Hematopoietic multipotent progenitor cell treated with erythropoietin and hydrocortisone succinate and interleukin-3 and kit ligand, for 6 days (in vitro differentiated cells): ENCODE data around the gene APCDD1L.

ENCODE experiments used
- DNase-seq: peaks from one replicate; pipeline ENCODE4 v3.0.0-alpha.2; 2015

APCDD1L gene

DNA sequence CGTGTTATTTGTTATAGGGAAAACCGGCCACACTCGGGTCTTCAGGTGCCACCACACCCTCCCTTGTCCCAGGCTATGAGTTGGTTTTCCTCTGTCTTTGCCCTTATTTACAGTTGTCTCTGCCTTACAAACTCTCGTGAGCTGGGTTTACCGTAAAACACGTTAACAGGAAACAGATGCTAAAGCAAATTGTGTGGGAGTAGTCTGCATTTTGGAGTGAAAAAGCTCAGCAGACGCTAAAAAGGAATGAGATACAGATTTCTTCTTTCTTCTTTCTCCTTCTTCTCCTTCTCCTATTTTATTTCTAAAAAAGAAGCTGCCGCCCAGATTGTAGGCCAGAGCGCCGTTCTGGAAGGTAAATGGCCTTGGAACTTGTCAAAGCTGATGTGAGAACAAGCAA lies 51.9 kb downstream of the APCDD1L start:
- no peak for DNase-seq

DNA sequence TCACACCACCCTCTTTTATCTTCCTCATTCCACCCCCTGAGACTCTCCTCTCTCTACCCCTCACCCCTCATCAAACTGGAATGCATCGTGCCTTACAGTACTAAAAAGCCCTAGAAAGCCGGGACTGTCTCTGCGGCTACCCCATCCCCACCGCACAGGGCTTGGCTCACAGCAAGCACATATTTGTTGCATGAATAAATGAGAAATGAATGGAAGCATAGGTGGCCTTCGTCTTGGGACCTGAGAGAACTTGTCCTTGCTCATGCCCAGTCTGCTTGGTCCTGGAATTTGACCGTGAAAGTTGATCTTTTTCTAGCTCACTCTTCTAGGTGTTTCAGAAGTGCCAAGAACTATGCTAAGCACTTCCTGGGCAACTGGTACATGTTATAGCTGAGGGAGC lies 53.3 kb downstream of the APCDD1L start:
- DNase-seq: no peak

DNA sequence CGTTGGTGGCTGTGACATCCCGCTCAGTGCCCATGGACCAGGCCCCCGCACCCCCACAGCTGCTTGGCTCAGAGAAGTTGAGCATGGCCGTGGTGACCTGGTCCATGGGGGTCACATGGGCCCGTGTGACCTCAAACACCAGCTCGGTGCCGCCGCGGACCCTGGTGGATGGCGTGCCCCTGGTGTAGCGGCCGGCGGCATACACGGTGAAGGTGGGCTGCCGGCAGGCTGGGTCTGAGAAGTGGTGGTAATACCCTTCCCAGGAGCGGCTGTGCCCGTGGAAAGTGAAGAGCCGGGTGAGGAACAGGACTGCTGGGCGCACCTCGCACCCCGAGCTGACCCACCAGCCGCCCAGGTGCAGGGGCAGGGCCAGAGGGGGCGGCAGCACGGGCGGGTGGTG lies 54.1 kb downstream of the APCDD1L start:
- DNase-seq: no peak

DNA sequence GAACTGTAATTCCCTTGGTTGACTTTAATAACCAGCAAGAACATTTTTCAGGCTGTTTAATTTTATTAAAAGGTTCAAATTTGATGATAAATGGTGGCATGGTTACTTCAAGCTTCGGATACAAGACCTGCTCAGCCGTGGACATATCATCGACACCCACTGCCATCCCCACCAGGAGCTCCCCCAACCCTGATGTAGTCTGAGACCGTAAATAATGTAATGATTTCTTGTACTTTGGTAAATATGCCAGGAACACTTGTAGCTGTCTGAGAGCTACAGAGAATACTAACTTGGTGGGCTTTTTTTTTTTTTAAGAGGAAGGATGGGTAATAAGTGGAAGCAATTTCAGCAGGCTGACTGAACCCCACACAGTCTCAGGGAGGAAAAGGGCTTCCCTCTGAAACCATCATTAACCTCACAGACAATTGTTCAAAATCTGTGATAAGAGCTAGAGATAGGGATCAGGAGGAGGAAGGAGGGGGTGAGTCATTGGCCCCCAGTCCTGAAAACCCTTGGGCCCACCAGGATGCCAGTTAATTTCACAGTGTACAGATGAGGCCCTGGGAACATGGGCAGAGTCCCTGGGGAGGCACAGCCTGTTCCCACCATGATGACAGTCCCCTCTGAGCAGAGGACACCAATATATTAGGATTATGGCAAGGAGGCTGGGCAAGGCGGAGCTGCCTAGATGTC lies 56.0 kb downstream of the APCDD1L start:
- no peak for DNase-seq

DNA sequence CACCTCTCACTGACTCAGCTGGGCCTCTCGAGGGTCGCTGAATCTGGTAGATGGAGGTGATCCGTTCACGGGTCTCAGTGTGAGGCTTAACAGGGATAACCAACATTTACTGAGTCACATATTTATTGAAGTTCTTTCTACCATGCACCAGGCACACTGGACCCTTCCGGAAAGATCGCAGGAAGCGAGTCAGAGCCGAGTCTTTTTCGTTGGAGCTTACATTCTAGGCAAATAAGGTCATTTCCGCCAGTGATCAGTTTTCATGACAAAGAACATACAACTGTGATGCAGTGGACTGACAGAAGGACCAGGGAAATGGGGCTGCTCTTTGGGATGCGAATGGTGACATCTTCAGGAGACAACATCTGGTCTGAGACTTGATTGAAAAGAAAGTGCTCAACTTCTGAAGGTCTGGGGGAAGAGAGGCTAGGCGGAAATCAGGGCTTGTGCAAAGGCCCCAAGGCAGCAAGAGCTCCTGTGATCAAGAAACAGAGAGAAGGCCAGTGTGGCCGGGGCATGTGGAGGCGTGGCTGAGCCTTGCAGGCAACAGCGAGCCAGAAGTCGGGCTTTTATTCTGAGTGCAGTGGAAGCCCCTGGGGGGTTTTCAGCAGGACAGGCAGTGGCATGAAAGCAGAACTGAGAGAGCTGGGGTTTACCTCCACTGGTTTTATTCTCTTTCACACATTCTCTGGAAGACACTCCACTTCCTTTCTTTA lies 56.7 kb downstream of the APCDD1L start:
- DNase-seq: no peak

DNA sequence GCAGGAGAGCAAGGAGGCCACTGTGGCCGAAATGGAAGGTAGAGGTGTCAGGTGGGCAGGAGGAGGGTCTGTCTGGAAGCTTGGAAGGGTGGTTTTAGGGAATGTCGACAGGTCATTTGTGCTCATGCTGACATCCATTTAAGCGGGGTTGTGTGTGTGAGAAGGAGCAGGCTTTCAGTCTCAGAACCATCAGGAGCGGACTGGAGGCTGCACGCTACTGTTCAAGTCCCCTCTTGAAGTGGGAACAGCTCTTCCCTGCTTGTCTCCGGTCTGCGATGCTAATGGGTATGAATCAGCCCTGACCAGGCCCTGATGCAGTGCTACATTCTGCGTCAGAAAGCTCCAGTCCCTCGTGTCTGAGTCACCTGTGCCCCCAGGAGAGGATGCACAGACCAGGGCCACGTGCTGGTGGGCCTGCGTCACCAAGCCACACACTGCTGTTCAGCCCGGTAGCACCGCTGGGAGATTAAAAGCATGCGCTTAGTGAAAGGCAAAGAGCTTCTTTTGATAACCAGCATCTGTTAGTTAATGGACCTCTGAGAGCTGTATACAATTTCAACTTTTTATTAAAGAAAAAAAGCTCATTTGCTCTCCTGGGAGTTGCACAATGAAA lies 58.0 kb downstream of the APCDD1L start:
- no peak for DNase-seq

DNA sequence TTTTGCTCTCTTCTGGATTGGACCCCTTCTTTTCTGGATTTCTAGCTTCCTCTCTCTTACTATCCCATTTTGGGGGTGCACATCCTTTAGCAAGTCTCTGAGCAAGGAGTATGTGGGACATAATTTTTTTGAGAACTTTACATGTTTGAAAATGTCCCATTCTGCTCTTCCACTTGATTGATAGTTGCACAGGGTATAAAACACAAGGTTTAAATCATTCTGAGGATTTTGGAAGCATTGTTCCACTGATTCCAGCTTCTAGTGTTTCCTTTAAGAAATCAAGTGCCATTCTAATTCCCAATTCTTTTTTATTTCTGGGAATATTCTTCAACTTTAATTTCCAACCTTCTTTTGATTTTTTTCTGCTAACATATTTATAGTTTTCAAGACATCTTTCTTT lies 60.7 kb downstream of the APCDD1L start:
- no peak for DNase-seq

DNA sequence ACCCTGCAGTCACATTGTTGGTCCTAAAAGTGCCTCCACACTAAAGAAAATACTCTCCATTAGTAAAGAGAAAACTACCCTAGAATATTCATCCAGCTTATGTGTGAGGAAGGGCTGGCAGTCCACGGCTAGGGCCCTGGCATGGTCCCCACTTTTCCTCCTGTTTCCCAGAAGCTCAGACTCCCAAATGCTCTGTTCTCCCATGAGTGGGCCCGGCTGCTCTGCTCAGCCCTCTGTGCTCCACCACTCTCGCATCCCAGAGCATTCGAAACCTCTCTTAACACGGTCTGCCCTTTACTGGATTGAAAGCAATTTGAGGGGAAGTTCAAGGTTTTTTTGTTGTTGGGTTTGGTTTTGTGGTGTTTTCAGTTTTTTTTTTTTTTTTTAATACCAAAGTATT lies 61.8 kb downstream of the APCDD1L start:
- DNase-seq: no peak

DNA sequence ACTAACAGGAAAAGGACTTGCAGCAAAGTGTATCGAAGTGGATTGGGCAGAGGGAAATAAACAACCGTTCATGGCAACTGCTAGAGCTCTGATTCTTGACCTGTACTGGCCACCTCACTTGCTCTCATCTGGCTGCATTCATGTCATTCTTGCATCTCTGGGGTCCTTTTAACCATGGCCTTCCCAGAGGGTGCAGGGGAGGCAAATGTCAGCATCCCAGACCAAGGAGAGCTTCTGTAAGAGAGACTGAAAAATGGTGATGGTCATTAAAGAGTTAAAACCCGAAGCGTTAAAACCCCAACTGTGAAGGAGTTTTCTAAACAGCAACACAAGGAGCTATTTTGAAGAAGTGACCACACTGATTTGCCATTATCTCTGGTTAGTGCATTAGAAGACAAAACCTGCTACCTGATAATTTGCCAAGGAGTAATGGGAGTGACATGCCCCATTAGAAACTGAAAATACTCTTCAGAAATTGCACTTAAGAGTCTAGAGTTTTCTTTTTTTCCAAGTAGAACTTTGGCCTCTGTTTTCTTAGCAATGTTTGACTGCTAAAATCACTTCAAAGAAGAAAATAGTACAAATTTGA lies 62.4 kb downstream of the APCDD1L start:
- no peak for DNase-seq

DNA sequence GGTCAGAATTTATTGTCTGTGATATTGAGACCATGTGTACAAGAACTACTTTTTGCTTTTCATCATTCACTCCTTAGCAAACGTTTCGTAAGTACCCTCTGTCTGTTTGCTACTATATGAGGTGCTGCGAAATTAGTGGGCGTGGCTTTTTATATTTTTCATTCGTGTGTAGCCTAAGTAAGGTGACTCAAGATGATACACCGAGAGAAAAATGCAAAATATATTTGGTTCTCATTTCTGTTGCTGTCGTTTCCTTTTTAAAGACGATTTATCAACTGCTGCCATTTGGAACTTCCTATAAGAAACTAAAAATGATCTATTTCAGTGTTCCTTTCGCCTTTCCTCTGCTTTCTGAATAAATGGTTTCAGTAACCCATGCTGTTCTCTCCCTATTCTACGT lies 64.9 kb downstream of the APCDD1L start:
- no peak for DNase-seq

DNA sequence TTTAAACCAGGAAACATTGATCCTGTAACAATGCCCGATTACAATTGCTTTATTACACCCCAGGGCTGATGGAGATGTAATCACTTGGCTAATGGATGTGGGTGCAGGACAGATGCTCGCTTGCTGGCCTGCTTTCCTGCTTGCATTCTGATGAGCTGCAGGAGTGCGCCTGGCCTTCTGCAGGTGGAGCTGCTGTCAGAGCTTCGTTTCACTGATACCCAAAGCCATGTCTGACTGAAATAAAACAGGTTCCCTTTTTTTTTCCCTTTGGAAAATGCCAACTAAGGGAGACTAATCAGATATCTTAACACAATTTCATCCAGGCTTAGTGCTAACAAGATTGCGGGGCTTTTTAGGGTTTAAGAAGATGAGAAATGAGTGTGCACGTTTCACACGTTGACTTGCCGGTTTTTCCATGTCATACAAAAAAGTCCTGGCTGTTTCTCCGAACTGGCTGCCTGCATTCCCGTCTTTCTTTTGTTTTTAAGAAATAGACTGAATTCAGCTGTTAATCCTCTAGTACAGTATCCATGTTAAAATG lies 65.4 kb downstream of the APCDD1L start:
- no peak for DNase-seq

DNA sequence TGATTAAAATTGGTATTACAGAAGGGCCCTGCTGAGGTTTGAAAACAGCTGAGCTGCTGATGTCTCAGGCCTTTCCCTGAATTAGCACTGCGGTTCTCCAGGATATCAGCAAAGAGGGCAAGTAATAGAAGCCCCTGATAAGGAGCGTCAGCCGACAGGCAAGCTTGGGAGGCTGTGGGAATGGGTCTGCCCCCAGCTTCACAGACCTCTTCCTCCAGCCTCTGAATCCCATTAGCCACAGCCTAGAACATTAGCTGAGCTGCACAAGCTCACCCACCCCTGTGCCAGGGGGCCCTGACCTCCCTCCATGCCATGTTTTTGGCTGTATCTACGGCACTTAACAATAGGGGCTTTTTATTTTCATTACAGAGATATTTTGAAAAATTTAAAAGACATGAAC lies 66.2 kb downstream of the APCDD1L start:
- no peak for DNase-seq

DNA sequence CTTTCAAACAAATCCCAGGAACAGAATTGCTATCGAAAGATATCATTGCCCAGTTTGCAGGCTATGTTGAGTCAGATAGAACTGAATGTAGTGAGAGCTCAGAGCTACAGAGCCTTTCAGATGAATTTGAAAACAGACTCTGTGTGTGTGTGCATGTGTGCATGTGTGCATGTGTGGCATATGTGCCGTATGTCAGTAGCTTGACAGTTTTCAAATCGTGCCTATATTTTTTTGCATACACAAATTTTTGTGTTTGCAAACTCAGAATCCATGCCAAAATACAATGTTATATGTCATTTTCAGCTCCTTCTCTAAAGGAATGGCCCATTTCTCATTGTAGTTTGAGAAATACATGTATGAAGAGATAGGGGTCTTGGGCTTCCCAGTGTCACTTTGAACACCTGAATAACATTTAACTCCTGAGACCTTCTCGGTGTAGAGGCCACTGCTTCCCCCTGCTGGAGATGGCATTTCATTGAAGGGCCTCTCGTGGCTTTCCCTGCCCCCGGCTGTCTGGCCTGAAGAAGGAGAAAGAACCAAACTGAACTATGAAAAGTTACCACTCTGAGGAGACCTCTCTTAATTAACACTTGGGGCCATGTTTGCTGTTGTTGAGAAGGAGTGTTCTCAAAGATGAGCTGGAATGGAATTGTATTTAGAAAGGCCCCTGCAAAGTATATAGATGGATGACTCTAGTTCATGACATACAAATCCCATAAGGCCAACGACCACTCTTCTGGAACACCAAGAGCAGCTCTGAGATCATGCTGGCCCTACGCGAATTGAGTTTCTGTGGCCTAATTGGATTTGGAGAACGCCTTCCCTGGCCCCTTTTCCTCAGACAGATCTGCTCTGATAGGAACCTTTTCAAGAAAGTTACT lies 67.4 kb downstream of the APCDD1L start:
- peak; percentile 77 for DNase-seq

DNA sequence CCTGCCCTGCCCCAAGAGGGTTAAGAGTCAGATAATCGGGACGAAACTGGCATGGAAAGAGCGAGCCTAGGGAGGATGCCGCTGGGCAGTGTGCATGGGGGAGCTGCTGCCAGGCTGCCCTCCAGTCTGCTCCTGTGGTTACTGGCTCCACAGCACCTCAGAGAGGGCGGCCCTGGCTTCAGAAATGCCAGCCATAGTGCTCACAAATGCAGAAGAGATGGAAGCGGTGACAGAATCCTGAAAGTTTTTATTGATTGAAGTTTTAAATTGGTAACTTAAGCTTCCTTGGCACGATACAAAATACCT lies 68.3 kb downstream of the APCDD1L start:
- DNase-seq: no peak

DNA sequence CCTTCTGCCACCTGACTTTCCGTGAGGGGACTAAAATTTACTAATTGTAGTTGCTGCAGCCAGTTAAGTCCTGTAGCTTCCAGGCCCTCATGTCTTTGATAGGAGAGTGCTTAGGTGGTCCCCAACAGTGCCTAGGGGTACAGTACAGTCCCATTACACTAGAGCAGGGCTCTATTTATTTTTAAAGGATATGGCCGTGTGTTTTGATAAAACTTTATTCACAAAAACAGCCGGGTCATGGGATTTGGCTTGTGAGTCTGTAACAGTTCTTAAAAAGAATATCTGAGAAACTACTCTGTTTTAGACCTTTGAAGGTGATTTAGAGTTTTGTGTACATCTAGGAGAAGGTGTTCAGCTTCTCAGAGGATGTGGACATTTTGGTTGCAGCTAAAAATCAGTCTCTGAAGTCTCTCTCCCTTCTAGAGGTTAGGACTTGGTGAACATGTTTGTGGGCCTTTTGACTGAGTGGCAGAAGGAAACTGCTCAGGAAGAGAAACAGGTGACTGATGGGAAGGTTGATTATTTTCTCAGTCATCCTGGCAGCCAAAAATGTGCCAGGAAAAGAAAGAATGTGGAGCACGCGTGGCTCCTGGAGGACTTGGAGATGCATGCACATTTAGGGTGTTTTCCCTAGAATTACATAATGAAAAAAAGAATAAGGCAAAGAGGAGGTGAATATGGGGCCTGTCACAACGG lies 68.8 kb downstream of the APCDD1L start:
- no peak for DNase-seq

DNA sequence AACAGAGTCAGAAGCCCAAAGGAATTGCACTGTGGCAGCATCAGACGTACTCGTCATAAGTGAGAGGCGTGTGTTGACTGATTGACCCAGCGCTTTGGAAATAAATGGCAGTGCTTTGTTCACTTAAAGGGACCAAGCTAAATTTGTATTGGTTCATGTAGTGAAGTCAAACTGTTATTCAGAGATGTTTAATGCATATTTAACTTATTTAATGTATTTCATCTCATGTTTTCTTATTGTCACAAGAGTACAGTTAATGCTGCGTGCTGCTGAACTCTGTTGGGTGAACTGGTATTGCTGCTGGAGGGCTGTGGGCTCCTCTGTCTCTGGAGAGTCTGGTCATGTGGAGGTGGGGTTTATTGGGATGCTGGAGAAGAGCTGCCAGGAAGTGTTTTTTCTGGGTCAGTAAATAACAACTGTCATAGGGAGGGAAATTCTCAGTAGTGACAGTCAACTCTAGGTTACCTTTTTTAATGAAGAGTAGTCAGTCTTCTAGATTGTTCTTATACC lies 70.4 kb downstream of the APCDD1L start:
- DNase-seq: no peak

DNA sequence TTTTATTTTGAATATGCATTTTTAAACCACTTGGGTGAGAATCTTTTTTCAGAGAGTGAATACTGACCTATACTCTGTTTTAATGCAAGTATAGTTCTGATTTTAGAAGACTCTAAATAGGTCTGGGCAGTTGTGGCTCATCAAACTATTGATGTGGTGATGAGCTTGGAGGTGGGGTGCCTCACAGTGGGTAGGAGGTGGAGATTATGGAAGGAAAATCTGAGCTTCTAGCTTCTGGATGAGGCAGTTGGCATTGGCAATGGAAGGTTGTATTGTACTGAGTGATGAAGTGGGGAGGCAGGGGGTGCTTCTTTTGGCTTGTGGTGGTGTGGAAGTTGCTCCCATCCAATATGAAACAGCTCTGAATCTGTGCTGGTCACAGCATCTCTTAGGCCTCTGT lies 73.5 kb downstream of the APCDD1L start:
- DNase-seq: no peak

DNA sequence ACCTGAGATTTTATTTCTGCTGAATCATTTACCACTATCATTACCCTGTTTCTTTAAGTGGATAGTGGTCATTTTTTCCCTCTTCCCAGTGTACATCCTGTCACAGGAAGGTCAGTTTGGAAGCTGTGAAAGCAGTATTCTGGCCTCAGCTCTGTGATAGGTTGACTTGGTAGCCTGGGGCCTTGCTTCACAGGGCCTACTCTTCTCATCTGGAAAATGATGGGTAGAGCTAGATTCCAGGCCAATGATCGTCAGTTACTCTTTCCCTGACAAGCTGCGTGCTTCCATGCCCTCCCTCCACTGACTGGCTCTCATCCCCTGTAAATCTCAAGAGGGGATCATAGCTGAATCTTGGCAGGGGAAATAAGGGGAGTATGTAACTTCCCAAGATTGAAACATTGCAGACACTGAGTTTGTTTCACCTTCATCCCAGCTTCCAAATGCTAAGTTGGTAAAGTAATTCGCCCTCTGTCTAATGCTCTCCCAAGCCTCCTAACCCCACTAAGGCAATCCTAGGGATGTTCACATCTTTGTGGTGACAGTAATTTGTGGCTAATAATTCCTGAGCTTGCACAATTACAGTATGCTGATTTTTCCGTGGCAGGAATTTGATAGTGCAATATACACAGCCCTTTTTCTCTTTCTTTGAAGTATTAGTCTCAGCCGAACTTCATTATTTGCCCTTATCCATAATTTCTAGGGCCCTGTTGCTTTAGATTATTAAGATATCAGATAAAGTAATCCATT lies 75.0 kb downstream of the APCDD1L start:
- no peak for DNase-seq

DNA sequence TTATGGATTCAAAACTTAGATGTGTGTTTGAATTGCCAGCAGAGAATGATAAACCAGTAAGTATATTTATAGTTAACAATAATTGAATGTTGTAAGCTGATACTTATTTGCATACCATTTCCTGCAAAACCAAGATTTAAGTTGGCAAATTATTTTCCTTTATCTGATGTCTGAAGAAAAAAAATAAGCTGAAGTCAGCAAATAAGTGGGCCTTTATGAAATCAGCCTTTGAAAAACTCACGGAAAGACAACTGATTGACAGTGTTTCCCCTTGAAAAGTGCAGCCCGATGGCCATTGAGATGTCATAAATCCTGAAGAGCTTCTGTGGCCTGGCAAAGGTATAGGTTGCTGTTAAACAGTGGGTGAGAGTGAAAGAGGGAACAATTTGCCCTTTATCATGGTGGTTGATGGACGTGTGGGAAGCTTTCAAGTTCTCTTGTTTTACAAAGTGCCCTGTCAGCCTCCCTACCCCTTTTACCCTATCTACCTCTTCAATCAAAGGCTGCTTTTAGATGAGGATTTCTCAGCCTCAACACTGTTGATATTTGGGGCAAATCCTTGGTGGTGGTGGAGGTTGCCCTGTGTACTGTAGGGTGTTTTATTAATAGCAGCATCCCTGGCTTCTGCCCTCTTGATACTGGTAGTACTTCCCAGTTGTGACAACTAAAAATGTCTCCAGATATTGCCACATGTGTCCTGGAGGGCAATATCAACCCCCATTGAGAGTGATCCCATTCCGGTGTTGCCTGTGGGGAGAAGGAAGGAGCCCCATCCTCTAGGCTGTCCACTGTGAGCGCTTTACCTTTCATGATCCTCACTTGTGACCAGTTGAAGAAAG lies 76.0 kb downstream of the APCDD1L start:
- no peak for DNase-seq
